Nephron progenitor cell (in vitro differentiated cells): ENCODE measurements around the gene IGHMBP2.
"Not testable (repeated sequence)": the region's sequence is repeated elsewhere in the genome, so short reads cannot be mapped to it uniquely, and the experiment has no call there.

Source experiments
- DNase-seq: peaks from one replicate; pipeline ENCODE4 v3.0.0; 2021
- H3K27ac Mint-ChIP-seq: 2 replicates; pipeline ENCODE4 v1.8.0; 2021; ENCODE audit warnings: mild to moderate bottlenecking, moderate library complexity, mixed read lengths
- H3K27me3 Mint-ChIP-seq: 2 replicates; pipeline ENCODE4 v1.8.0; 2021; ENCODE audit warnings: mild to moderate bottlenecking, low read depth, mixed read lengths; ENCODE audit not compliant: poor library complexity
- H3K36me3 Mint-ChIP-seq: 2 replicates; pipeline ENCODE4 v1.8.0; 2021; ENCODE audit warnings: low read depth, mixed read lengths
- H3K4me1 Mint-ChIP-seq: 2 replicates; pipeline ENCODE4 v1.8.0; 2021; ENCODE audit warnings: mixed read lengths
- H3K4me3 Mint-ChIP-seq: 2 replicates; pipeline ENCODE4 v1.8.0; 2021; ENCODE audit warnings: mild to moderate bottlenecking, moderate library complexity, mixed read lengths
- H3K9me3 Mint-ChIP-seq: 2 replicates; pipeline ENCODE4 v1.8.0; 2021; ENCODE audit warnings: mild to moderate bottlenecking, moderate library complexity, mixed read lengths
- TF ChIP-seq, protein P1 (sequence below): fragments of 200-600 bp; sonication (generic); IDR thresholded peaks from 2 replicates; pipeline ENCODE4 v1.5.0; 2021; ENCODE audit warnings: antibody characterized with exemption

Gene IGHMBP2

DNA sequence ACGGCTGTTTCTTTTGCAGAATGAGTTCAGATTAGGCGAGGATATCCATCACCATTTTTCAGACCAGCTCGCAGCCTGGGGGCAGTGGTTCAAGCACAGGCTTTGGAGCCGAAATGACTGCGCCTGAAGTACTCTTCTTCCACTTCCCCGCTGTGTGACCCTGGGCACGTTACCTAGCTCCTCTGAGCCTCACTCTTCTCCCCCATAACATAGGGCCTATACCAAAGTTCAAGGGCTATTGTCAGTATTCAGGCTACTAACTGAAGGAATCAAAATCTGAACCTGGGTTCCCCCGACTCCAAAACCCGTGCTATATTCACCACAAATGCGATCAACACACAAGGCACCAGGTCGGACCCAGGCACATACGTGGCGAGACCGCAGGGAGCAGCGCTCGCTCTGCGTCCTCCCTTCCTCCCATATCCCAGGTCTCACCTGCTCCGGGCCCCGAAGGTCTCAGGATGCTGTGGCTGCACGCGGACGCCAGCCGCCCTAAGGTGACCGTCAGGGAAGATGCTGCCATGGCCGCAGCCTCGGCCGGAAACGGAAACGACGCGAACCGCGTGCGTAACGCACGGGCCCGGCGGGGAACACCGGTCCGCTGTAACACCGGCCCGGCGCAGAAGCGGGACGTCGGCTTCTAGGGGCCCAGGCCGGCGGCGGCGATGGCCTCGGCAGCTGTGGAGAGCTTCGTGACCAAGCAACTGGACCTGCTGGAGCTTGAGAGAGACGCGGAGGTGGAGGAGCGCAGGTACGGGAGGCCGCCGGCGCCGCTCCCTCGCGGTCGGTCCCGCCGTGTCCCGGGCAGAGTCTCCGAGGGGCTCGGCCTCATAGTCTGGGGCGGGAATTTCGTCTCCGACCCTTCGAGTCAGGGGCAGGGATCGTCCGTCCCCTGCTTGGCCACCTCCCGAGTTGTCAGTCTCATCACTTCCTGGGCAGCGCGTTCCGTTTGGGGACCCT lies at the start of gene IGHMBP2, which contains the start of gene MRPL21:
Gene IGHMBP2, plus strand, starts transcription at position 604 of the 960 bp plus-strand sequence. Its CDS starts 62 bp downstream, at position 666.
Gene MRPL21, minus strand, starts transcription at position 545 of the 960 bp plus-strand sequence. Its CDS starts 22 bp downstream, at position 523.
- Mint-ChIP-seq H3K27ac (peak within 1 kb of the TSS; percentile 90), H3K4me3 (peak within 1 kb of the TSS; percentile 97), H3K36me3 (peaks cover 26% of the 10 kb centered on the region), H3K27me3 (no peaks in the 10 kb centered on the region), H3K4me1 (peaks cover 41% of the 10 kb centered on the region), H3K9me3 (no peaks in the 10 kb centered on the region)
- TF ChIP-seq, protein P1, sequence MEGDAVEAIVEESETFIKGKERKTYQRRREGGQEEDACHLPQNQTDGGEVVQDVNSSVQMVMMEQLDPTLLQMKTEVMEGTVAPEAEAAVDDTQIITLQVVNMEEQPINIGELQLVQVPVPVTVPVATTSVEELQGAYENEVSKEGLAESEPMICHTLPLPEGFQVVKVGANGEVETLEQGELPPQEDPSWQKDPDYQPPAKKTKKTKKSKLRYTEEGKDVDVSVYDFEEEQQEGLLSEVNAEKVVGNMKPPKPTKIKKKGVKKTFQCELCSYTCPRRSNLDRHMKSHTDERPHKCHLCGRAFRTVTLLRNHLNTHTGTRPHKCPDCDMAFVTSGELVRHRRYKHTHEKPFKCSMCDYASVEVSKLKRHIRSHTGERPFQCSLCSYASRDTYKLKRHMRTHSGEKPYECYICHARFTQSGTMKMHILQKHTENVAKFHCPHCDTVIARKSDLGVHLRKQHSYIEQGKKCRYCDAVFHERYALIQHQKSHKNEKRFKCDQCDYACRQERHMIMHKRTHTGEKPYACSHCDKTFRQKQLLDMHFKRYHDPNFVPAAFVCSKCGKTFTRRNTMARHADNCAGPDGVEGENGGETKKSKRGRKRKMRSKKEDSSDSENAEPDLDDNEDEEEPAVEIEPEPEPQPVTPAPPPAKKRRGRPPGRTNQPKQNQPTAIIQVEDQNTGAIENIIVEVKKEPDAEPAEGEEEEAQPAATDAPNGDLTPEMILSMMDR = no peak
- DNase-seq = peak; percentile 86

DNA sequence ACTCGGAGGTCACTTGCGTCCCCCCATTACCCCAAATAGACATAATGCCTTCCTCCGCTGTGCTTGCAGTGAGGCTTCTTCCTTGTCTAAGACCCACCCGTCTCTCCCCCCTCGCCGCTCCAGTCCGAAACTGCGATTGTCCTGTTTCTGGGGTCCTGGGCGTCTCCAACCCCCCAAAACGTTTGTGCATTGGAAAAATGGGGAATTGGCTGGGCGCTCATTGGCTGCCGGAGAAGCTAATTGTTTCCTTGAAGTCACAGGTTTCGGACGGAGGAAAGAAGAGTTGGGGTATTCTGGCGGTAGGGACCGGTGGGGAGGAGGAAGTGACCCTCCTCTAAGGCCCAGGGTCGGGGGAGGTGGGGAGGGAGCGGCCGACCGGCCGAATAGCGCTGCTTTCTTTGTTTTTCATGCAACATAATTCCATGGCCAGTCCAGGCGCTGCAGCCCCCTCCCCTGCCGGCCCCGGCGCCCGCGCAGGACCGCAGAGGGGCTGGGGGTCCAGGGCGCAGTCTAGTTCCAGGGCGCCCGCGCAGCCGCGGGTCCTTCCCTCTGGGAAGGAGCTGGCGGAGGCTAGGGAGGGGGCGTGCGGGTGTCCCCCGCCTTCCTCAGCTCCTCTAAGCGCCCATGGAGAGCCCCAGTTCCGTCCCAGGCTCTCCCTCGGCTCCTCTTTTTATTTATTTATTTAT lies 49.3 kb upstream of the IGHMBP2 start:
- Mint-ChIP-seq H3K27me3 (peaks cover 88% of the 10 kb centered on the region), H3K4me3 (peak overlapping the region; percentile 74), H3K4me1 (peaks cover 6% of the 10 kb centered on the region), H3K27ac (no peak overlapping the region), H3K9me3 (peaks cover 12% of the 10 kb centered on the region), H3K36me3 (no peaks in the 10 kb centered on the region)
- TF ChIP-seq, protein P1 = no peak
- peak; percentile 38 for DNase-seq

DNA sequence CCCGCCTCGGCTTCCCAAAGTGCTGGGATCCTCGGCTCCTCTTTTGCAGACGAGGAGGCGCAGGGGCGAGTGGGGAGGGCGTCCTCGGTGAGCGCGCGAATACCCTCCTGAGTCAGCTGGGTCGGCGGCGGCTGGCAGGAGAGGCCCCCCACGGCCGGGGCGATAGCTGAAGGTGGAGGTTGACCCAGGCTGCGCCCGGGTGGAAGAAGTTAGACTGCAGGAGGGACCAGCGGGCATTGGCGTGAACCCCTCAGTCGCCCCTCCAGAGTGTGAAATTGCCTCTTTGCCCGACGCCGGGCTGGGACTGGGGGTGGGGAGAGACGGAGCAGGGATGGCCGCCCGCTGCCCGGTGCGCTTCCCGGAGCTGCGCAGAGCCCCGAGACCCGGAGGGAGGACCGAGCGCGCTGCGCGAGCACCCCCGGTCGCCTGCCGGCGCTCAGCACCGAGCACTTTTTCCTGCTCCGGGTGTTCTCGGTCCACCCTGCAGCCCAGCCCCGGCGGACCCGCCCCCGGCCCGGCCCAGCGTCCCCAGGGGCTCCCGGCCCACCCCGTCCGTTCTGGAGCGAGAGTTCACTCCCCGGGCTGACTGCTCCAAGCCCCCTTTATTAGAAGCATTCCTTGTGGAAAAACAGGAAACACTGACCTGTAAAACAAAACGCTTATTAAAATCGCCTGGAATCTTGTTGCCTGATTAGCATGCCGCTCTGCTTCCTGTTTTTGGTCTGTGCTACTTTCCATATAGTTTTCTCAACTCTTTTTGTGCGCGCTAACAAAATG lies 48.3 kb upstream of the IGHMBP2 start:
- H3K9me3 Mint-ChIP-seq = peaks cover 18% of the 10 kb centered on the region
- H3K36me3 Mint-ChIP-seq = no peaks in the 10 kb centered on the region
- TF ChIP-seq, protein P1 = no peak
- peak overlapping the region; percentile 70 for H3K4me3 Mint-ChIP-seq
- peak; percentile 52 for DNase-seq
- H3K4me1 Mint-ChIP-seq = peaks cover 6% of the 10 kb centered on the region
- H3K27ac Mint-ChIP-seq = no peak overlapping the region
- H3K27me3 Mint-ChIP-seq = peaks cover 78% of the 10 kb centered on the region

DNA sequence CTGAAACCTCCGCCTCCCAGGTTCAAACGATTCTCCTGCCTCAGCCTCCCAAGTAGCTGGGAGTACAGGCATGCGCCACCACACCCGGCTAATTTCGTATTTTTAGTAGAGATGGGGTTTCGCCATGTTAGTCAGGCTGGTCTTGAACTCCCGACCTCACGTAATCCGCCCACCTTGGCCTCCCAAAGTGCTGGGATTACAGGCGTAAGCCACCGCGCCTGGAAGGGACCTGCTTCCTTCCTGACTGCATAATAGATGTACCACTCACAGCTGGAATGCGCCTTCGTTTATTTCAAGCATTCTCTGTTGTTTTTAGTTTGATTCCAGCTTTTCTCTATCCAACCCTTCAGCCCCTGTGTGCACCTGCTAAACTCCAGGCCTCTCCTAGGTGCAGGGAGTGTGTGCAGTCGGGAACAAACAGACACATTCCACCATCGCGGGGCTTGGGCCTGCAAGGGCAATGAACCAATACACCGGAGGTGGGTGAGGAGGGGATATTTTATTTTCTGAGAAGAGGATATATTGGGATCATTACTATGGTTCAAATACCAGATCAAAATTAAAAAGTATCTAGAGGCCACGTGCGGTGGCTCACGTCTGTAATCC lies 47.2 kb upstream of the IGHMBP2 start:
- not testable (repeated sequence) for H3K4me3 Mint-ChIP-seq, H3K36me3 Mint-ChIP-seq, H3K4me1 Mint-ChIP-seq, DNase-seq, H3K27ac Mint-ChIP-seq
- H3K9me3 Mint-ChIP-seq = peaks cover 23% of the 10 kb centered on the region
- H3K27me3 Mint-ChIP-seq = peaks cover 67% of the 10 kb centered on the region

DNA sequence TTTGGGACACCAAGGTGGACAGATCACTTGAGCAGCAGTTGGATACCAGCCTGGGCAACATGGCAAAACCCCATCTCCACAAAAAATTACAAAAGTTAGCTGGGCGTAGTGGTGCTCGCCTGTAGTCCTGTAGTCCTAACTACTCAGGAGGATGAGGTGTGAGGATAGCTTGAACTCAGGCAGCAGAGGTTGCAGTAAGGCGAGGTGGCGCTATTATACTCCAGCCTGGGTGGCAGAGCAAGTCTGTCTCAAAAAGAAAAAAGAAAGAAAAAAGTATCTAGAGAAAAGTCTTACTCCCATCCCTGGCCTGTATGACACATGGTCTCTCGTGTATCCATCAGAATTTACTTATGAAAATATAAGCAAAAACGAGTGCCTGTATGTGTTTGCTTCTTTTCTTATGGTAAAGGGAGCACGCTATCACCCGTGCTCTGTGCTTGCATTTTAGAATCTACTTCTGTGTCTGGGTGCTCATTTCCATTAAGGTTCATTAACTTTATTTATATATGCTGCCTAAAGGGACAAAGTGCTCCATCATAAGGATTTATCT lies 46.6 kb upstream of the IGHMBP2 start:
- Mint-ChIP-seq H3K36me3 (no peaks in the 10 kb centered on the region), H3K4me1 (peaks cover 6% of the 10 kb centered on the region), H3K27ac (no peak overlapping the region), H3K27me3 (peaks cover 63% of the 10 kb centered on the region), H3K4me3 (no peak overlapping the region), H3K9me3 (peaks cover 23% of the 10 kb centered on the region)
- DNase-seq = no peak
- TF ChIP-seq, protein P1 = no peak
